CD14-positive monocyte (primary cell): ENCODE results near the gene CBX4. TPM values are rescaled to one million over a fixed set of nuclear protein-coding genes. Genes with fewer than 3 reads are reported as not detected.

ENCODE experiments used
- DNase-seq, 3 donors: peaks; one replicate each; pipeline ENCODE4 v3.0.0-alpha.2; 2011 to 2022
- H2AFZ ChIP-seq: 2 replicates; pipeline ENCODE4 v1.6.0; 2012; ENCODE audit warnings: mild to moderate bottlenecking, low read depth, low read length, inconsistent platforms; ENCODE audit not compliant: insufficient read depth, poor library complexity, severe bottlenecking
- H3K27ac ChIP-seq, 2 donors: 1 replicate in 1 of 2; 2 replicates in 1 of 2; pipeline ENCODE4 v1.5.1; 2012 to 2013; ENCODE audit warnings: low read length in 2 of 2, control low read depth in 1 of 2, inconsistent platforms in 1 of 2, low read depth in 1 of 2, mild to moderate bottlenecking in 1 of 2
- H3K27me3 ChIP-seq, 2 donors: one replicate each; pipeline versions ENCODE4 v1.6.0 to v1.6.1; 2011 to 2013; ENCODE audit warnings: low read length in 2 of 2; ENCODE audit not compliant: control insufficient read depth in 2 of 2, insufficient read depth in 2 of 2
- H3K36me3 ChIP-seq, 2 donors: replicated peaks in 1 of 2; 1 replicate in 1 of 2; 2 replicates in 1 of 2; pipeline versions ENCODE4 v1.5.1 to v1.6.1; 2012 to 2013; ENCODE audit warnings: low read length in 2 of 2, control low read depth in 1 of 2, inconsistent platforms in 1 of 2, mild to moderate bottlenecking in 1 of 2; ENCODE audit not compliant: insufficient read depth in 2 of 2, control insufficient read depth in 1 of 2
- H3K4me1 ChIP-seq, 2 donors: 1 replicate in 1 of 2; 2 replicates in 1 of 2; pipeline versions ENCODE4 v1.5.1 to v1.6.1; 2012 to 2013; ENCODE audit warnings: low read length in 2 of 2, control low read depth in 1 of 2, inconsistent platforms in 1 of 2, mild to moderate bottlenecking in 1 of 2, moderate library complexity in 1 of 2; ENCODE audit not compliant: insufficient read depth in 2 of 2, control insufficient read depth in 1 of 2
- H3K4me2 ChIP-seq: replicated peaks from 2 replicates; pipeline ENCODE3; 2012; ENCODE audit warnings: low read length, moderate library complexity, mild to moderate bottlenecking; ENCODE audit not compliant: poor library complexity, severe bottlenecking; ENCODE audit errors: extremely low read depth
- H3K4me3 ChIP-seq, 3 experiments: fragments of 200-600 bp in 1 of 3; sonication (generic) in 1 of 3; replicated peaks in 1 of 3; 1 replicate in 2 of 3; 2 replicates in 1 of 3; pipeline ENCODE4 v1.5.1; 2011 to 2013; ENCODE audit warnings: low read length in 3 of 3, mild to moderate bottlenecking in 3 of 3, control low read depth in 2 of 3, low read depth in 2 of 3, inconsistent platforms in 1 of 3, moderate library complexity in 1 of 3
- H3K79me2 ChIP-seq: 2 replicates; pipeline ENCODE4 v1.6.0; 2012; ENCODE audit warnings: mild to moderate bottlenecking, control low read depth, inconsistent platforms, low read length, moderate library complexity; ENCODE audit not compliant: insufficient read depth
- H3K9ac ChIP-seq: 2 replicates; pipeline ENCODE4 v1.6.0; 2017; ENCODE audit warnings: low read length, mild to moderate bottlenecking; ENCODE audit not compliant: insufficient read depth, poor library complexity, severe bottlenecking
- H3K9me3 ChIP-seq, 2 donors: replicated peaks in 1 of 2; 1 replicate in 1 of 2; 2 replicates in 1 of 2; pipeline versions ENCODE4 v1.5.1 to v1.6.1; 2012 to 2013; ENCODE audit warnings: low read length in 2 of 2, control low read depth in 1 of 2; ENCODE audit not compliant: control insufficient read depth in 1 of 2, insufficient read depth in 1 of 2
- H4K20me1 ChIP-seq: 2 replicates; pipeline ENCODE4 v1.6.0; 2012; ENCODE audit warnings: mild to moderate bottlenecking, low read length, control low read depth, moderate library complexity; ENCODE audit not compliant: insufficient read depth
- H3K27ac Mint-ChIP-seq, 7 donors: one replicate each; pipeline ENCODE4 v1.8.0; 2020; ENCODE audit warnings: mild to moderate bottlenecking in 7 of 7, mixed read lengths in 7 of 7, moderate library complexity in 6 of 7, inconsistent platforms in 2 of 7
- H3K27me3 Mint-ChIP-seq, 3 donors: one replicate each; pipeline ENCODE4 v1.8.0; 2021 to 2022; ENCODE audit warnings: low read depth in 3 of 3, mild to moderate bottlenecking in 3 of 3, mixed read lengths in 3 of 3, moderate library complexity in 3 of 3, inconsistent platforms in 1 of 3
- H3K36me3 Mint-ChIP-seq, 2 donors: one replicate each; pipeline ENCODE4 v1.8.0; 2020; ENCODE audit warnings: mixed read lengths in 2 of 2, inconsistent platforms in 1 of 2, mild to moderate bottlenecking in 1 of 2
- H3K4me1 Mint-ChIP-seq: one replicate; pipeline ENCODE4 v1.8.0; 2020; ENCODE audit warnings: mild to moderate bottlenecking, mixed read lengths
- H3K4me3 Mint-ChIP-seq, 2 donors: one replicate each; pipeline ENCODE4 v1.8.0; 2020; ENCODE audit warnings: mild to moderate bottlenecking in 2 of 2, mixed read lengths in 2 of 2, moderate library complexity in 1 of 2
- H3K9me3 Mint-ChIP-seq, 7 donors: one replicate each; pipeline ENCODE4 v1.8.0; 2020 to 2022; ENCODE audit warnings: mixed read lengths in 7 of 7, mild to moderate bottlenecking in 6 of 7, moderate library complexity in 6 of 7, inconsistent platforms in 2 of 7
- CTCF ChIP-seq: fragments of 200-600 bp; IDR thresholded peaks from one replicate; pipeline ENCODE4 v1.8.0; 2022; ENCODE audit warnings: antibody characterized with exemption, mild to moderate bottlenecking
- WGBS: methylation state at CpG from one replicate; pipeline ENCODE4 v1.1.5; 2013; ENCODE audit warnings: missing lambda C conversion rate; ENCODE audit not compliant: insufficient coverage; 5-methylcytosine and 5-hydroxymethylcytosine counted together
- intact Hi-C, 2 donors: fragments of 100-400 bp; cut with micrococcal nuclease; formaldehyde crosslinking; loops; one replicate each; pipeline versions ENCODE4 v1.15.0 to v1.15.1; 2023
- polyA plus RNA-seq, 3 donors: library from polyadenylated mRNA; depleted of rRNA in 1 of 3; unstranded in 2 of 3; stranded (reverse) in 1 of 3; fragments of 300-500 nt in 2 of 3; fragments of >200 nt in 1 of 3; fragmentation: Illumina TruSeq in 2 of 3; gene quantifications; 1 replicate in 2 of 3; 2 replicates in 1 of 3; pipeline ENCODE4 v1.2.3, GENCODE V29; 2012 to 2021

Gene CBX4
- polyA plus RNA-seq, 3 donors, result 1.4 to 82.8 (median 3.6) TPM

GRCh38 chr17:79873583-79873982 is 34.3 kb upstream of the CBX4 start:
- H3K4me1 Mint-ChIP-seq, result peaks cover 4% of the 10 kb centered on the region
- H4K20me1 ChIP-seq, result no peaks in the 10 kb centered on the region
- no peak overlapping the region for H3K4me3 Mint-ChIP-seq
- peaks cover 10 to 27% (median 21%) of the 10 kb centered on the region in 3 donors for H3K27me3 Mint-ChIP-seq
- H3K27me3 ChIP-seq, result no peaks in the 10 kb centered on the region
- 100% methylated on average over 2 of the region's 9 CpGs for WGBS
- no peaks in the 10 kb centered on the region for H3K36me3 Mint-ChIP-seq
- H2AFZ ChIP-seq, result no peak overlapping the region
- peaks cover 0 to 3% (median 0%) of the 10 kb centered on the region in 7 donors for H3K9me3 Mint-ChIP-seq
- no peak for DNase-seq
- no peak overlapping the region for H3K4me3 ChIP-seq
- no peaks in the 10 kb centered on the region for H3K9me3 ChIP-seq
- intact Hi-C loops, result no loop called here
- no peaks in the 10 kb centered on the region for H3K4me1 ChIP-seq
- H3K4me2 ChIP-seq, result no peak overlapping the region
- H3K27ac Mint-ChIP-seq, result no peak overlapping the region
- no peak for TF ChIP-seq CTCF
- H3K36me3 ChIP-seq, result no peaks in the 10 kb centered on the region
- H3K79me2 ChIP-seq, result no peaks in the 10 kb centered on the region
- H3K9ac ChIP-seq, result no peak overlapping the region
- H3K27ac ChIP-seq, result no peak overlapping the region

- no peak for DNase-seq
- Mint-ChIP-seq H3K27ac (peak overlapping the region in 1 of 7 donors; percentile 5), H3K4me3 (no peak overlapping the region), H3K36me3 (no peaks in the 10 kb centered on the region), H3K4me1 (peaks cover 4% of the 10 kb centered on the region), H3K9me3 (peaks cover 0 to 3% (median 0%) of the 10 kb centered on the region in 7 donors), H3K27me3 (peaks cover 7 to 30% (median 23%) of the 10 kb centered on the region in 3 donors)
- Histone ChIP-seq H3K79me2 (no peaks in the 10 kb centered on the region), H3K9ac (no peak overlapping the region), H2AFZ (no peak overlapping the region), H3K4me2 (no peak overlapping the region), H3K4me3 (no peak overlapping the region), H3K27me3 (no peaks in the 10 kb centered on the region), H3K36me3 (no peaks in the 10 kb centered on the region), H3K4me1 (no peaks in the 10 kb centered on the region), H3K27ac (no peak overlapping the region), H4K20me1 (no peaks in the 10 kb centered on the region), H3K9me3 (no peaks in the 10 kb centered on the region)
- intact Hi-C loops, result no loop called here
- no peak for TF ChIP-seq CTCF
- WGBS, result 26% methylated on average over 6 of the region's 10 CpGs
These were observed 33.5 kb upstream of the CBX4 start for GRCh38 chr17:79872762-79873161.
